H9 (cell line): ENCODE results near the gene NPNT. TPM values are rescaled to one million over a fixed set of nuclear protein-coding genes. Genes with fewer than 3 reads are reported as not detected.

Source experiments
- DNase-seq: peaks from one replicate; pipeline ENCODE4 v3.0.0-alpha.2; 2017
- H2AFZ ChIP-seq: one replicate; pipeline ENCODE4 v1.6.1; 2013; ENCODE audit warnings: mild to moderate bottlenecking, low read length, control low read depth, moderate library complexity
- H2AK5ac ChIP-seq: 2 replicates; pipeline ENCODE4 v1.6.1; 2013; ENCODE audit warnings: low read length, control low read depth, mixed read lengths; ENCODE audit not compliant: insufficient read length
- H2BK120ac ChIP-seq: one replicate; pipeline ENCODE4 v1.6.1; 2013; ENCODE audit warnings: low read depth, mild to moderate bottlenecking, low read length, control low read depth, inconsistent platforms; ENCODE audit not compliant: poor library complexity, severe bottlenecking
- H2BK12ac ChIP-seq: 2 replicates; pipeline ENCODE4 v1.6.1; 2013; ENCODE audit warnings: low read length, control low read depth, mixed read lengths, low read depth; ENCODE audit not compliant: insufficient read length
- H2BK15ac ChIP-seq: 2 replicates; pipeline ENCODE4 v1.6.1; 2013; ENCODE audit warnings: low read depth, low read length, control low read depth
- H2BK20ac ChIP-seq: one replicate; pipeline ENCODE4 v1.6.1; 2013; ENCODE audit warnings: low read depth, mild to moderate bottlenecking, low read length, control low read depth, inconsistent platforms; ENCODE audit not compliant: poor library complexity, severe bottlenecking
- H2BK5ac ChIP-seq: 2 replicates; pipeline ENCODE4 v1.6.1; 2013; ENCODE audit warnings: low read length, control low read depth, mixed read lengths; ENCODE audit not compliant: insufficient read length
- H3K14ac ChIP-seq: 2 replicates; pipeline ENCODE4 v1.6.1; 2013; ENCODE audit warnings: low read length, control low read depth; ENCODE audit not compliant: insufficient read depth
- H3K18ac ChIP-seq: 2 replicates; pipeline ENCODE4 v1.6.1; 2013; ENCODE audit warnings: low read depth, mild to moderate bottlenecking, mixed read lengths, low read length, control low read depth; ENCODE audit not compliant: insufficient read length
- H3K23ac ChIP-seq: 2 replicates; pipeline ENCODE4 v1.6.1; 2013; ENCODE audit warnings: low read length, control low read depth, mixed read lengths, low read depth; ENCODE audit not compliant: insufficient read length
- H3K23me2 ChIP-seq: 2 replicates; pipeline ENCODE4 v1.6.1; 2013; ENCODE audit warnings: low read depth, mild to moderate bottlenecking, mixed read lengths, low read length, control low read depth; ENCODE audit not compliant: insufficient read length, poor library complexity, severe bottlenecking
- H3K27ac ChIP-seq: 2 replicates; pipeline ENCODE4 v1.5.1; 2013; ENCODE audit warnings: low read length, control low read depth, mixed read lengths, low read depth; ENCODE audit not compliant: insufficient read length
- H3K27me3 ChIP-seq: 2 replicates; pipeline ENCODE4 v1.6.1; 2013; ENCODE audit warnings: low read length, control low read depth, inconsistent platforms; ENCODE audit not compliant: insufficient read depth
- H3K4ac ChIP-seq: 2 replicates; pipeline ENCODE4 v1.6.1; 2013; ENCODE audit warnings: low read depth, mild to moderate bottlenecking, control low read depth, inconsistent platforms, low read length, moderate library complexity
- H3K4me1 ChIP-seq: 2 replicates; pipeline ENCODE4 v1.6.1; 2013; ENCODE audit warnings: low read length, control low read depth, inconsistent platforms; ENCODE audit not compliant: insufficient read depth
- H3K4me2 ChIP-seq: 2 replicates; pipeline ENCODE4 v1.6.1; 2013; ENCODE audit warnings: low read length, control low read depth, mixed read lengths; ENCODE audit not compliant: insufficient read length, insufficient read depth
- H3K56ac ChIP-seq: 2 replicates; pipeline ENCODE4 v1.6.1; 2013; ENCODE audit warnings: low read depth, mild to moderate bottlenecking, mixed read lengths, low read length, control low read depth; ENCODE audit not compliant: insufficient read length
- H3K79me1 ChIP-seq: 2 replicates; pipeline ENCODE4 v1.6.1; 2013; ENCODE audit warnings: low read depth, mild to moderate bottlenecking, moderate library complexity, low read length, control low read depth, inconsistent platforms; ENCODE audit not compliant: insufficient read depth, poor library complexity, severe bottlenecking
- H3K79me2 ChIP-seq: 2 replicates; pipeline ENCODE4 v1.6.1; 2013; ENCODE audit warnings: low read length, control low read depth, inconsistent platforms; ENCODE audit not compliant: insufficient read depth
- H3K9ac ChIP-seq: 2 replicates; pipeline ENCODE4 v1.6.1; 2013; ENCODE audit warnings: low read length, control low read depth, mixed read lengths; ENCODE audit not compliant: insufficient read length; ENCODE audit errors: extremely low read depth
- H3K9me3 ChIP-seq: one replicate; pipeline ENCODE4 v1.6.1; 2013; ENCODE audit warnings: low read depth, low read length, inconsistent platforms; ENCODE audit not compliant: control insufficient read depth
- H3T11ph ChIP-seq: one replicate; pipeline ENCODE4 v1.6.1; 2013; ENCODE audit warnings: mild to moderate bottlenecking, low read length, control low read depth, inconsistent platforms
- H4K20me1 ChIP-seq: one replicate; pipeline ENCODE4 v1.6.1; 2013; ENCODE audit not compliant: control insufficient read depth, insufficient read length, insufficient read depth
- H4K5ac ChIP-seq: 2 replicates; pipeline ENCODE4 v1.6.1; 2013; ENCODE audit warnings: low read depth, mild to moderate bottlenecking, mixed read lengths, low read length, control low read depth; ENCODE audit not compliant: insufficient read length
- H4K8ac ChIP-seq: replicated peaks from 2 replicates; pipeline ENCODE4 v1.6.1; 2013; ENCODE audit warnings: low read length, control low read depth, mixed read lengths, low read depth; ENCODE audit not compliant: insufficient read length
- H4K91ac ChIP-seq: 2 replicates; pipeline ENCODE4 v1.6.1; 2013; ENCODE audit warnings: low read depth, mild to moderate bottlenecking, moderate library complexity, mixed read lengths, low read length, control low read depth; ENCODE audit not compliant: insufficient read length
- H3K27ac Mint-ChIP-seq, 3 experiments: 2 replicates in 2 of 3; 3 replicates in 1 of 3; pipeline ENCODE4 v1.8.0; 2020 to 2021; ENCODE audit warnings: mixed read lengths in 3 of 3, mild to moderate bottlenecking in 1 of 3, moderate library complexity in 1 of 3
- H3K27me3 Mint-ChIP-seq: 2 replicates; pipeline ENCODE4 v1.8.0; 2021; ENCODE audit warnings: low read depth, mild to moderate bottlenecking, moderate library complexity, mixed read lengths
- H3K36me3 Mint-ChIP-seq, 3 experiments: 2 replicates in 2 of 3; 3 replicates in 1 of 3; pipeline ENCODE4 v1.8.0; 2020 to 2021; ENCODE audit warnings: low read depth in 3 of 3, mixed read lengths in 3 of 3; ENCODE audit not compliant: insufficient read depth in 1 of 3
- H3K4me1 Mint-ChIP-seq, 2 experiments: 2 replicates each; pipeline ENCODE4 v1.8.0; 2020; ENCODE audit warnings: mixed read lengths in 2 of 2
- H3K4me3 Mint-ChIP-seq, 2 experiments: 2 replicates in 1 of 2; 3 replicates in 1 of 2; pipeline ENCODE4 v1.8.0; 2020 to 2021; ENCODE audit warnings: mild to moderate bottlenecking in 2 of 2, mixed read lengths in 2 of 2, moderate library complexity in 1 of 2
- H3K9me3 Mint-ChIP-seq, 2 experiments: 2 replicates in 1 of 2; 3 replicates in 1 of 2; pipeline ENCODE4 v1.8.0; 2020; ENCODE audit warnings: mild to moderate bottlenecking in 2 of 2, mixed read lengths in 2 of 2, moderate library complexity in 1 of 2
- WGBS: extraction: QIAGEN DNeasy Blood & Tissue Kit; methylation state at CpG from one replicate; pipeline ENCODE4 v1.1.7; 2013; ENCODE audit warnings: missing lambda C conversion rate, low lambda C conversion rate, mixed read lengths; ENCODE audit not compliant: insufficient read length; ENCODE audit errors: extremely low coverage; 5-methylcytosine and 5-hydroxymethylcytosine counted together
- total RNA-seq: library from RNA; stranded (reverse); gene quantifications from 2 replicates; pipeline ENCODE4 v1.2.1, GENCODE V29; 2021
- TF ChIP-seq, protein P1 (sequence below): fragments of 200-600 bp; sonication (generic); conservative IDR thresholded peaks from 3 replicates; pipeline ENCODE4 v1.8.0; 2021; ENCODE audit warnings: antibody characterized with exemption, mild to moderate bottlenecking

Gene NPNT
- total RNA-seq, 1 experiment from 2014 or later: 0.37 TPM

DNA sequence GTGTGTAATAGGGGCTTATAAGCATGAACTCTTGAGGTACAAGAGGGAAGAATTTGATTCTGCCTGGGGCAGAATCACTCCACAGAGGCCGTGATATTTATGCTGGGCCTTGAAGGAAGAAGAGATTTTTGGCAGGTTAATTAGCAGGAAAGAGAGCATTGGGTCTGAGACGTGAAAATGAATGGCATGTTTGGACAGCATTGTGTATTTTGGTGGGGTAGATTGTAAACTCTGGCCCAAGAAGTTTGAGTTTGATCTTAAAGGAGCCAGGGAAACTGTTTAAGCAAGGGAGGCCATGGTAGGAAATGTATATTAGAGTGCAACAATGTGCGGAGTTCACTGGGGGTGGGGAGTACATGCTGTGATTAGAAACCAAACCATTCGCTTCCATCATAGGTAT lies 62.4 kb downstream of the NPNT start:
- Histone ChIP-seq H2BK5ac (no peak overlapping the region), H2BK15ac (no peak overlapping the region), H3K79me2 (no peaks in the 10 kb centered on the region), H3K4ac (no peak overlapping the region), H3T11ph (no peak overlapping the region), H2AK5ac (no peak overlapping the region), H3K18ac (no peak overlapping the region), H4K20me1 (no peaks in the 10 kb centered on the region), H3K23me2 (no peaks in the 10 kb centered on the region), H3K27ac (no peak overlapping the region), H3K79me1 (no peaks in the 10 kb centered on the region), H2BK12ac (no peak overlapping the region), H4K5ac (no peak overlapping the region), H3K27me3 (no peaks in the 10 kb centered on the region), H2BK120ac (no peak overlapping the region), H3K9me3 (no peaks in the 10 kb centered on the region), H2AFZ (no peak overlapping the region), H3K23ac (no peak overlapping the region), H4K91ac (no peak overlapping the region), H4K8ac (no peak overlapping the region), H2BK20ac (no peak overlapping the region), H3K9ac (no peak overlapping the region), H3K56ac (no peak overlapping the region), H3K14ac (no peak overlapping the region), H3K4me2 (no peak overlapping the region), H3K4me1 (peaks cover 2% of the 10 kb centered on the region; the same call in 1 of the 2 replicates)
- H3K27ac Mint-ChIP-seq: peak overlapping the region in 1 of 3 experiments; percentile 1; a peak in 1 of 7 replicates
- no peak for DNase-seq
- TF ChIP-seq, protein P1, sequence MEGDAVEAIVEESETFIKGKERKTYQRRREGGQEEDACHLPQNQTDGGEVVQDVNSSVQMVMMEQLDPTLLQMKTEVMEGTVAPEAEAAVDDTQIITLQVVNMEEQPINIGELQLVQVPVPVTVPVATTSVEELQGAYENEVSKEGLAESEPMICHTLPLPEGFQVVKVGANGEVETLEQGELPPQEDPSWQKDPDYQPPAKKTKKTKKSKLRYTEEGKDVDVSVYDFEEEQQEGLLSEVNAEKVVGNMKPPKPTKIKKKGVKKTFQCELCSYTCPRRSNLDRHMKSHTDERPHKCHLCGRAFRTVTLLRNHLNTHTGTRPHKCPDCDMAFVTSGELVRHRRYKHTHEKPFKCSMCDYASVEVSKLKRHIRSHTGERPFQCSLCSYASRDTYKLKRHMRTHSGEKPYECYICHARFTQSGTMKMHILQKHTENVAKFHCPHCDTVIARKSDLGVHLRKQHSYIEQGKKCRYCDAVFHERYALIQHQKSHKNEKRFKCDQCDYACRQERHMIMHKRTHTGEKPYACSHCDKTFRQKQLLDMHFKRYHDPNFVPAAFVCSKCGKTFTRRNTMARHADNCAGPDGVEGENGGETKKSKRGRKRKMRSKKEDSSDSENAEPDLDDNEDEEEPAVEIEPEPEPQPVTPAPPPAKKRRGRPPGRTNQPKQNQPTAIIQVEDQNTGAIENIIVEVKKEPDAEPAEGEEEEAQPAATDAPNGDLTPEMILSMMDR: no peak
- no peaks in the 10 kb centered on the region for H3K27me3 Mint-ChIP-seq
- H3K4me1 Mint-ChIP-seq: peaks cover 3 to 12% of the 10 kb centered on the region in 2 experiments
- H3K4me3 Mint-ChIP-seq: no peak overlapping the region
- no CpG with 5 or more reads among the region's 4 CpGs for WGBS
- no peaks in the 10 kb centered on the region for H3K9me3 Mint-ChIP-seq
- no peaks in the 10 kb centered on the region for H3K36me3 Mint-ChIP-seq
